GM21619 (cell line): ENCODE data around the gene EFCC1.

Experiments
- ATAC-seq: cut with Tn5 transposase; IDR thresholded peaks from one replicate; pipeline ENCODE4 v1.9.1; 2021; ENCODE audit not compliant: unreplicated experiment

EFCC1 gene

GRCh38 chr3:129030611-129031010 lies 29.5 kb downstream of the EFCC1 start:
- ATAC-seq, result no peak

- no peak for ATAC-seq
Measured at GRCh38 chr3:129031476-129032215, 30.5 kb downstream of the EFCC1 start.

- ATAC-seq, result no peak
Measured at GRCh38 chr3:129032716-129033115, 31.6 kb downstream of the EFCC1 start.

- no peak for ATAC-seq
Measured at GRCh38 chr3:129033151-129033550, 32.0 kb downstream of the EFCC1 start.

GRCh38 chr3:129033633-129034321 lies 32.7 kb downstream of the EFCC1 start:
- no peak for ATAC-seq

- no peak for ATAC-seq
Measured at GRCh38 chr3:129034642-129035041, 33.5 kb downstream of the EFCC1 start.

- ATAC-seq, result no peak
Measured at GRCh38 chr3:129035360-129036221, 34.5 kb downstream of the EFCC1 start.

- ATAC-seq, result no peak
Measured at GRCh38 chr3:129036222-129037092, 35.4 kb downstream of the EFCC1 start.

GRCh38 chr3:129037093-129037419 lies 36.0 kb downstream of the EFCC1 start:
- ATAC-seq, result no peak

GRCh38 chr3:129038121-129038855 lies 37.2 kb downstream of the EFCC1 start:
- ATAC-seq, result no peak

- ATAC-seq, result no peak
Measured at GRCh38 chr3:129039271-129040038, 38.4 kb downstream of the EFCC1 start.

- no peak for ATAC-seq
Measured at GRCh38 chr3:129040039-129040336, 38.9 kb downstream of the EFCC1 start.

- no peak for ATAC-seq
Measured at GRCh38 chr3:129040579-129041300, 39.6 kb downstream of the EFCC1 start.

- no peak for ATAC-seq
Measured at GRCh38 chr3:129045675-129046036, 44.6 kb downstream of the EFCC1 start.

GRCh38 chr3:129046037-129046731 lies 45.1 kb downstream of the EFCC1 start:
- ATAC-seq, result no peak

GRCh38 chr3:129046732-129047552 lies 45.8 kb downstream of the EFCC1 start:
- no peak for ATAC-seq

GRCh38 chr3:129047553-129047839 lies 46.4 kb downstream of the EFCC1 start:
- ATAC-seq, result no peak
